ENCODE results near the gene APOM. TPM values are rescaled to one million over a fixed set of nuclear protein-coding genes. Genes with fewer than 3 reads are reported as not detected.

The APOM gene
- total RNA-seq, 4 donors from 2014 or later: 0.67 to 2.1 (median 1.1) TPM

DNA sequence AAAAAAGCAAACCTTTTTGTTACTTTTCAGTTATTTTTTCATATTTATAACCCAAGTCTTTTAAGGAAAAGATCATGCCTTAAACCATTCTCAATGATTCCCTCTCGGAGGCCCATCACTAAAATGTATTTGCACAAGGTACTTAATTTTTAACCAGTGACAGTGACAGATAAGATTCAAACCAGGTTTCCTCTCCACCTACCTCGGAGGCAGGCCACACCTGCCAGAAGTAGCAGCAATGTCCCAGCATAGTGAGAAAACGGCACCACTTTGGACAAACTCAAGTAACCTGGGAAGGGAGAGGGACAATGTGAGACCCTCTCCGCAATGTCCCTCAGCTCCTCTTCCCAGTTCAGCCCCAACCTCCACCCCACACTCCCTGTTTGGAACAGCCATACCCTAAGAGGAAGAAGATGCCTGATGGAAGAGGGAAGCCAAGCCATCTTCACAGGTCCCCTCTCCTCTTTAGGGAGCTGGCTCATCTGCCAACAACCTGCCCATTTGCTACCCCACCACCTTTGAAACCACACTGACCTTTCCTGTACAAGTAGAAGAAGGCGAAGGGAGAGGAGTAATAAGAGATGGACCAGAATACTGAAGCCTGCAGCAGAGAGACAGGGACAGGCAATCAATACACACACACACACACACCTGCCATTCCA, 45.2 kb downstream of the APOM start:
- Histone ChIP-seq H3K9me3 (no peaks in the 10 kb centered on the region), H3K4me3 (no peak overlapping the region), H3K36me3 (peaks cover 0 to 54% (median 14%) of the 10 kb centered on the region in 3 donors), H3K4me1 (peaks cover 14 to 48% (median 21%) of the 10 kb centered on the region in 3 donors), H3K27me3 (no peaks in the 10 kb centered on the region), H3K27ac (peak overlapping the region in 1 of 4 donors; percentile 99)
- no peak for DNase-seq
- WGBS, 2 donors: 82 to 84% methylated on average over 5 of the region's 5 CpGs
- TF ChIP-seq, protein P1, sequence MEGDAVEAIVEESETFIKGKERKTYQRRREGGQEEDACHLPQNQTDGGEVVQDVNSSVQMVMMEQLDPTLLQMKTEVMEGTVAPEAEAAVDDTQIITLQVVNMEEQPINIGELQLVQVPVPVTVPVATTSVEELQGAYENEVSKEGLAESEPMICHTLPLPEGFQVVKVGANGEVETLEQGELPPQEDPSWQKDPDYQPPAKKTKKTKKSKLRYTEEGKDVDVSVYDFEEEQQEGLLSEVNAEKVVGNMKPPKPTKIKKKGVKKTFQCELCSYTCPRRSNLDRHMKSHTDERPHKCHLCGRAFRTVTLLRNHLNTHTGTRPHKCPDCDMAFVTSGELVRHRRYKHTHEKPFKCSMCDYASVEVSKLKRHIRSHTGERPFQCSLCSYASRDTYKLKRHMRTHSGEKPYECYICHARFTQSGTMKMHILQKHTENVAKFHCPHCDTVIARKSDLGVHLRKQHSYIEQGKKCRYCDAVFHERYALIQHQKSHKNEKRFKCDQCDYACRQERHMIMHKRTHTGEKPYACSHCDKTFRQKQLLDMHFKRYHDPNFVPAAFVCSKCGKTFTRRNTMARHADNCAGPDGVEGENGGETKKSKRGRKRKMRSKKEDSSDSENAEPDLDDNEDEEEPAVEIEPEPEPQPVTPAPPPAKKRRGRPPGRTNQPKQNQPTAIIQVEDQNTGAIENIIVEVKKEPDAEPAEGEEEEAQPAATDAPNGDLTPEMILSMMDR (IDR thresholded peaks at IDR 0.05): no peak
- TF ChIP-seq POLR2A (IDR thresholded peaks at IDR 0.05): no peak
- intact Hi-C loops (cut with DNase I): no loop called here

DNA sequence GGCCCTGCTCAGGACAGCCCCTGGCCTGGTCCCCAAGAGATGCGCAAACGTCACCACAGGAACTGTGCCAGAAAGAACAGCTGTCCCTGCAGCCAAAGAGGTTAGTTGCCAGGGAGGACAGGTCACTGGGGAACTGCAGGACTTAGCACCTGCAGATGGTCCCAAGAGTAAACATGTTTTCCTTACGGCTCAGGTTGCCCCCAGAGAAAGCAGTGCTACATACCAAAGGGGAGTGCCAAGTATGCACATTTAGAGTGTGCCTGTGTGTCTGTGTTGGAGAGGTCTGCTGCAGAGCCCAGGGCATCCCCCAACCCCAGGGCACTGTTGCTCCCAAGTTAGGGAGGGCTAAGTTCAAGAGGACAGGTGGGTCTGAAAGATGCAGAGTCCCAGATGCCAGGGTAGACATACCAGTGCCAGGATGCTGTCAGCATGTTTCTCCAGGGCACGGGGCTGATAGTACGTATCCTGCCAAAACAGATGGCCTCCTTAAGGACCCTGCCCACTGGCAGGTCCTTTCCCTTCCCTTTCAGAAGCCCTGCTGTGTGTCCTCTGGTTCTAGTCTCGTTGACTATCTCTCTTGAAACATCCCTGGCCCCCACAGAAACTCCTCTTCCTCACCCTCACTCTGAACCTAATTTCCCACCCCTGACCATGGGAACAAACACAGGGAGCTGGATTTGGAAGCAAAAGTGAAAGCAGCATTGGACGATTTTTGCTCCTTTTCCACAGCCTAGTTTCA, 46.1 kb downstream of the APOM start:
- no peak for DNase-seq
- 21 to 39% methylated on average over 4 to 7 of the region's 7 CpGs for WGBS, 2 donors
- intact Hi-C loops (cut with DNase I): no loop called here
- H3K4me3 ChIP-seq: peak overlapping the region; percentile 64 to 96 (median 81)
- no peaks in the 10 kb centered on the region for H3K27me3 ChIP-seq
- peaks cover 0 to 44% (median 5%) of the 10 kb centered on the region in 3 donors for H3K36me3 ChIP-seq
- no peak for TF ChIP-seq POLR2A (IDR thresholded peaks at IDR 0.05)
- TF ChIP-seq, protein P1 (IDR thresholded peaks at IDR 0.05): no peak
- H3K27ac ChIP-seq: peak overlapping the region in 3 of 4 donors; percentile 96 to 99 (median 99)
- no peaks in the 10 kb centered on the region for H3K9me3 ChIP-seq
- H3K4me1 ChIP-seq: peaks cover 14 to 48% (median 21%) of the 10 kb centered on the region in 3 donors

DNA sequence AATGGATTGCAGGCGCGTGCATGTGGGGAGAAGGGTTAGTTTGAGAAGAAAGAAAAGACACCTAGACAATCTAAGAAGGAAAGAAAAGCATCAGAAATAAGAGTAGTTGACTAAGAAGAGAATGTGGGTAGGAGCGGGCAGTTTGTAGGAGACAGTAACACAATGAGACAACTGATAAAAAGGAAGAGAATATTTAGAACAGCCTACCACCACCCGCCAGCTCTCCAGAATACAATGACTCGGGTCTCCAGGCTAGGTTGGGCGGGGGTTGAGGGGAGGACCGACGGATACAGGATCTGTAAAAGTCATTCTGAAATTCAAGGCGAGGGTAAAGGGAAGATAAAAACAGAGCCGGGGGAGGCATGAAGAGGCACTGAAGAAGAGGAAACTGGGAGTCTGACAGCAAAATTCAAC, 46.7 kb downstream of the APOM start:
- H3K27ac ChIP-seq: peak overlapping the region; percentile 96 to 99 (median 99)
- H3K4me1 ChIP-seq: peaks cover 14 to 48% (median 21%) of the 10 kb centered on the region in 3 donors
- no peaks in the 10 kb centered on the region for H3K9me3 ChIP-seq
- TF ChIP-seq POLR2A (IDR thresholded peaks at IDR 0.05): no peak
- TF ChIP-seq, protein P1 (IDR thresholded peaks at IDR 0.05): no peak
- intact Hi-C loops (cut with DNase I): no loop called here
- 0 to 1% methylated on average over 10 of the region's 10 CpGs for WGBS, 2 donors
- no peak for DNase-seq
- no peaks in the 10 kb centered on the region for H3K27me3 ChIP-seq
- peak overlapping the region; percentile 64 to 96 (median 81) for H3K4me3 ChIP-seq
- peaks cover 0 to 38% (median 4%) of the 10 kb centered on the region in 3 donors for H3K36me3 ChIP-seq

DNA sequence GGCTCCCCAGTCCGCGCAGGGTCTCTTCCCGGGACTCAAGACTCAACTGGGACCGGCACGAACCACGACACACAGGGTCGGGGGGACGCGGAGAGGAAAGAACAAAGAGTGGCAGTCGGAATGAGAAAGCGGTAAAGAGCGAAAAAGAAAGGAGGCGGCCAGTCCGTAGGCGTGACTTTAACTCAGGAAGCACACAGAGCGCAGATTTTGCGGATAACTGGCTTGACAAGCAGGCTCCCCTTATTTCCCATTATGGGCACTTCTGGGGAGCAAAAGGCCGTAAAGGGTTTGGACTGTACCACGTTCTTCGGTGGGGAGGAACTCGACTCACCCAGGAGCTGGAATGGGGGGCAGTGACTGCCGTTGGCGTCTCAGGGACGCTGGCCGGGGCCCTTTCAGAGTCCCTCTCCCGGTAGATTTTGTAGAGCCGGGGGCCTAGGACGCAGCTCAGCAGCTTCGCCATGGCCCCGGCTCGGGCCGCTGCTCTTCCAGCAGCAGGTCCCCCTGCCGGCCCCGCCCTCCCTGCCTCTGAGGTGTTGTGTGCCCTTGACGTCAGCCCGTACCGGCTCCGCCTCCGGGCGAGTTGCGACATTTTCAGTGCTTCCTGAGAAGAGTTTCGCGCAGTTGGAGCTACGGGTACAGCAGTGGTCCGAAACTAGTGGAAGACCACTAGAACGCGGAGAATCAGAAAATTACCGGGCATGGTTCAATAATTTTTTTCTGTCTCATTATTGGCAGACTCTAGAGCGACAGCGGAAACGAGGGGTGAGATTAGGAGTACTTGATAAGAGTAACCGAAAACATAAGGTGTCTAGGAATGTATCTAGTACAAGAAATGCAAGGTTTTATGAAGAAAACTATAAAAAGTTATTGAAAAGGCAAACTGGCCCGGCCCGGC, 47.4 kb downstream of the APOM start, which contains the start of gene ABHD16A:
Gene ABHD16A, minus strand, starts transcription at position 506 of the 898 bp plus-strand sequence. Its CDS starts 43 bp downstream, at position 463.
- DNase-seq: peak; percentile 88
- H3K27ac ChIP-seq: peak within 1 kb of the TSS; percentile 96 to 99 (median 99)
- peaks cover 0 to 32% (median 4%) of the 10 kb centered on the region in 3 donors for H3K36me3 ChIP-seq
- TF ChIP-seq, protein P1 (IDR thresholded peaks at IDR 0.05): peak in 4 of 6 experiments; percentile 25 to 42 (median 34)
- peak in 3 of 4 donors; percentile 93 to 99 (median 98) for TF ChIP-seq POLR2A (IDR thresholded peaks at IDR 0.05)
- H3K9me3 ChIP-seq: no peaks in the 10 kb centered on the region
- H3K27me3 ChIP-seq: no peaks in the 10 kb centered on the region
- intact Hi-C loops (cut with DNase I): no loop called here
- H3K4me1 ChIP-seq: peaks cover 14 to 43% (median 21%) of the 10 kb centered on the region in 3 donors
- H3K4me3 ChIP-seq: peak within 1 kb of the TSS; percentile 64 to 96 (median 81)
- 0 to 1% methylated on average over 24 to 42 of the region's 54 CpGs for WGBS, 2 donors

Measured in esophagus squamous epithelium (tissue), 5 donors.